Activated naive CD4-positive, alpha-beta T cell treated with anti-CD3 and anti-CD28 coated beads, Interleukin-2, amount 50 U/mL, for 72 hours (primary cell): ENCODE data around the gene MAN1A1. TPM values are rescaled to one million over a fixed set of nuclear protein-coding genes. Genes with fewer than 3 reads are reported as not detected.
A peak's percentile ranks its signal among the peaks of the same experiment; 100 is the strongest.

Experiments
- ATAC-seq, 2 donors: fragments of 150-1000 bp; cut with Tn5 transposase; 2 replicates each; pipeline ENCODE4 v1.10.0; 2021; ENCODE audit warnings: mild to moderate bottlenecking in 2 of 2, moderate library complexity in 2 of 2
- DNase-seq, 2 donors: peaks; one replicate each; pipeline ENCODE4 v3.0.0; 2021 to 2022; ENCODE audit warnings: low spot score in 2 of 2
- H3K27ac Mint-ChIP-seq, 2 donors: one replicate each; pipeline ENCODE4 v1.8.0; 2022; ENCODE audit warnings: mild to moderate bottlenecking in 2 of 2, mixed read lengths in 2 of 2
- H3K36me3 Mint-ChIP-seq, 2 donors: one replicate each; pipeline ENCODE4 v1.8.0; 2022; ENCODE audit warnings: mixed read lengths in 2 of 2
- H3K9me3 Mint-ChIP-seq, 2 donors: one replicate each; pipeline ENCODE4 v1.8.0; 2022; ENCODE audit warnings: mixed read lengths in 2 of 2
- total RNA-seq, 2 donors: library from RNA; stranded (reverse); gene quantifications; one replicate each; pipeline ENCODE4 v1.2.3, GENCODE V29; 2022

Gene MAN1A1
- total RNA-seq, 2 donors from 2014 or later: 18.6 to 25.9 TPM

- Mint-ChIP-seq H3K9me3 (no peaks in the 10 kb centered on the region), H3K27ac (peak overlapping the region in 1 of 2 donors; percentile 60), H3K36me3 (peaks cover 0 to 6% of the 10 kb centered on the region in 2 donors)
- ATAC-seq: peak; percentile 88 to 93
- DNase-seq: peak in 1 of 2 donors; percentile 26
Observed at GRCh38 chr6:119322715-119323350, 26.7 kb downstream of the MAN1A1 start.

- Mint-ChIP-seq H3K27ac (no peak overlapping the region), H3K9me3 (no peaks in the 10 kb centered on the region), H3K36me3 (peaks cover 0 to 11% of the 10 kb centered on the region in 2 donors)
- ATAC-seq (no peak), DNase-seq (no peak)
Observed at GRCh38 chr6:119322034-119322433, 27.5 kb downstream of the MAN1A1 start.

DNA sequence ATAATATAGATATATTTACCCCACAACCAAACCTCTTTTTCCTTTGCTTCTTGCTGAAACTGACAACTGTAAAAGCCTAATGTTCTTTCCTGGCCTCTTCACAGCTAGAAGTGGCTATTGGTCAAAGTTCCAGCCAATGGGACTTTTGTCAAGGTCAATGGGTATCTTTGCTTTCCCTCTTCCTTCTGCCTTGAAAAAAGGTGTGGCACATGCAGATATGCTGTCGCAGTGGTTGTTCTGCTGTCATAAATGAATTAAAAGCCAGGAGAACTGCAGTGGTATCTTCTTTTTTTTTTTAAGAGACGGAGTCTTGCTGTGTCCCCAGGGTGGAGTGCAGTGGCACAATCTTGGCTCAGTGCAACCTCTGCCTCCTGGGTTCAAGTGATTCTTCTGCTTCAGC, 29.9 kb downstream of the MAN1A1 start:
- ATAC-seq: no peak
- DNase-seq: no peak
- Mint-ChIP-seq H3K9me3 (no peaks in the 10 kb centered on the region), H3K27ac (no peak overlapping the region), H3K36me3 (peaks cover 0 to 6% of the 10 kb centered on the region in 2 donors)

DNA sequence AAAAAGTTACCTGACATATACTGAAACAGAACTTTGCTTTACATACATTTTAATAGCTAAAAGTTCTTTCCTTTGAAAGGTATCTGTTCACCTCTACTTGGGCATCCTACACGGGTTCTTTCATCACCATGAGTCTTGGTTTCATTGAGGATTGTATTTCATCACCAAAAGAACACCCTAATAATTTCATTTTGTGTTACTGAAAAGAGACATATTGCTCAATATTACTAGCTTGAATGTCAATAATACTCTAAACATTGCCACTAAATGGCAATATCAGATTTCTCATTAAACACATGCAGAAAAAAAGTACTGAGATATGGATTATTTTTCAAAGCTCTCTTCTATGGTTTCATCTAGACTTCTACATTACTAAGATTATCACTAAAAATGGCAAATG, 30.8 kb downstream of the MAN1A1 start:
- peaks cover 0 to 6% of the 10 kb centered on the region in 2 donors for H3K36me3 Mint-ChIP-seq
- no peak for ATAC-seq
- no peak overlapping the region for H3K27ac Mint-ChIP-seq
- no peaks in the 10 kb centered on the region for H3K9me3 Mint-ChIP-seq
- DNase-seq: no peak

- H3K9me3 Mint-ChIP-seq: no peaks in the 10 kb centered on the region
- no peak overlapping the region for H3K27ac Mint-ChIP-seq
- DNase-seq (no peak), ATAC-seq (no peak)
- H3K36me3 Mint-ChIP-seq: peaks cover 0 to 6% of the 10 kb centered on the region in 2 donors
Observed at GRCh38 chr6:119318176-119318575, 31.4 kb downstream of the MAN1A1 start.

DNA sequence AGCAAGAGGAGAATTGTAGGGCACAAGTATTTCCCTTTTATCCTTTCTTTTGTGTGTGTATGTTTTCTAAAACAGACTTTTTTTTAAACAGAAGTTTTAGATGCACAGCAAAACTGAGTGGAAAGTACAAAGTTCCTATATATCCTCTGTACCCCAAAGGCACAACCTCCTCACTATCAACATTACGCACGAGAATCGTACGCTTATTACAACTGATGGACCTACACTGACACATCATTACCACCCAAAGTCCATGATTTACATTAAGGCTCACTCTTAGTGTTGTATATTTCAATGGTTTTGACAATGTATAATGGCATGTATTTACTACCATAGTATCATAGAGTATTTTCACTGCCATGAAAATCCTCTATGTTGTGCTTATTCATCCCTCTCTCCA, 32.6 kb downstream of the MAN1A1 start:
- no peak for DNase-seq
- no peaks in the 10 kb centered on the region for H3K9me3 Mint-ChIP-seq
- peaks cover 0 to 10% of the 10 kb centered on the region in 2 donors for H3K36me3 Mint-ChIP-seq
- no peak for ATAC-seq
- no peak overlapping the region for H3K27ac Mint-ChIP-seq

- no peaks in the 10 kb centered on the region for H3K9me3 Mint-ChIP-seq
- DNase-seq: no peak
- peak overlapping the region; percentile 88 to 89 for H3K27ac Mint-ChIP-seq
Observed at GRCh38 chr6:119314885-119315272, 34.7 kb downstream of the MAN1A1 start.

DNA sequence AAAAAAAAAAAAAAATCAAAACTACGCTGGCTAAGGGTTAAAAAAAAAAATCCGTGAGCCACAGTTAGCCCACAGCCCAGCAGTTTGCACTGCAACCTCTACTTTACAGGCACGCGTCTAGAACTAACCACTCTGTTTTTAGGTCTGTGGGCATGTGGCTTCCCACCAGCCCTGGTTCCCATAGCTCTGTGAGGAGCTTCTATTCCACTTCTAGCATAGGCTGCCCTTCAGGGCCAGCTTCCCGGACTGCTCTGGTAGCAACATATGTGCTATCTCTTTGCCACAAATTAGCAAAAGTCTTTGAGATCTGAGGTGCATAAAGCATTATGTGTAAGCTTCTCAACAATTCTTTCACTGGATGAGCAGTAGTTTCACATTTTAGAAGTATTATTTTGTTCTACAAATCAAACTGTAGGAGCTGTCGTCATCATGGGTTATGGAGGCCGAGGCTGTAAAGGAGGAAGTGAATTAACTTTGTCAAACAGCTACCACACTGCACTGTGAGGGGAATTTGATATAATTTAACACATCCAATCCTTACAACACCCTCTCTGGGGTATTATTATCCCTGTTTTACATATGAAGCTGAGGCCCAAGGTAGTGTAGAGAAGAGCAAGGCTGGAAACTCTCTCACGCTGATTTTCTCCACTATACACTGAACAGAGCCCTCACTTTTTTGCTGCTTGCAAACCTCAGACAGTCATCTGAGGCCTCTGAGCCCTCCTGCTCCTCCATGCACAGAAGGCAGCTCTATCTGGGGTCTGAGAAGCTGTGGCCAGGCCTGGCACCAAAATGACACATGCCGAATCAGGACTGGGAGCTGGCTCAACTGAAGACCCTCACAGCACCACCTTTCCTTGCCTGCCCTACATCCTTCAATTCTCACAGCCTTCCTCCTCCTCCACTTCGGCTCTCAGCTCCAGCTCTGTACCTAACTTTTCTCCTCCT, 35.4 kb downstream of the MAN1A1 start:
- H3K27ac Mint-ChIP-seq: peak overlapping the region; percentile 88 to 89
- ATAC-seq: peak; percentile 62 to 75
- peak; percentile 25 to 58 for DNase-seq
- H3K36me3 Mint-ChIP-seq: peaks cover 0 to 12% of the 10 kb centered on the region in 2 donors
- H3K9me3 Mint-ChIP-seq: no peaks in the 10 kb centered on the region

More at GRCh38 chr6:119314885-119315272, 34.7 kb downstream of the MAN1A1 start:
- ATAC-seq: peak in 1 of 2 donors; percentile 42
- H3K36me3 Mint-ChIP-seq: peaks cover 0 to 12% of the 10 kb centered on the region in 2 donors

GRCh38 chr6:119312875-119313338, 36.7 kb downstream of the MAN1A1 start:
- DNase-seq (peak in 1 of 2 donors; percentile 61), ATAC-seq (peak; percentile 55 to 72)
- H3K27ac Mint-ChIP-seq: peak overlapping the region; percentile 67 to 88
- H3K9me3 Mint-ChIP-seq: no peaks in the 10 kb centered on the region
- peaks cover 0 to 12% of the 10 kb centered on the region in 2 donors for H3K36me3 Mint-ChIP-seq

DNA sequence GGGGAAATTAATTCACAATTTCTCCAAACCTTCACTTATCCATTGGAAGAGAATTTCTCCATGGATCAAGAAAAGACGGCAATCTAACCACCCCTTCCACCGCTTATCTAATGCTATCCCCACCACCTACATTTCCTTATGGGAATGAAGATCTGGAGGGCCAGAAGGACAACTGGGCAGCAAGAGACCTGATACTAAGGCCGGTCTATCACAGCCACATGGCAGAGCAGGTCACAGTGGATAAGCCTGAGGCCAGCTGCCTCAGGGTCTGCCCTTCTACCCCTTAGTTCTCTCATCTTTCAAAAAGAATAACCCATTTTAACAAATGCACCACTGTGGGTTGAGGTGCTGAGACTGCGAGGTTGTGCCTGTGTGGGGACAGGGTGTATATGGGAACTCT, 37.1 kb downstream of the MAN1A1 start:
- H3K27ac Mint-ChIP-seq: peak overlapping the region in 1 of 2 donors; percentile 88
- no peak for ATAC-seq
- no peak for DNase-seq
- H3K36me3 Mint-ChIP-seq: peaks cover 0 to 11% of the 10 kb centered on the region in 2 donors
- H3K9me3 Mint-ChIP-seq: no peaks in the 10 kb centered on the region

- Mint-ChIP-seq H3K36me3 (peaks cover 0 to 6% of the 10 kb centered on the region in 2 donors), H3K9me3 (no peaks in the 10 kb centered on the region), H3K27ac (peak overlapping the region in 1 of 2 donors; percentile 88)
- ATAC-seq (no peak), DNase-seq (no peak)
Observed at GRCh38 chr6:119311514-119312142, 37.9 kb downstream of the MAN1A1 start.

DNA sequence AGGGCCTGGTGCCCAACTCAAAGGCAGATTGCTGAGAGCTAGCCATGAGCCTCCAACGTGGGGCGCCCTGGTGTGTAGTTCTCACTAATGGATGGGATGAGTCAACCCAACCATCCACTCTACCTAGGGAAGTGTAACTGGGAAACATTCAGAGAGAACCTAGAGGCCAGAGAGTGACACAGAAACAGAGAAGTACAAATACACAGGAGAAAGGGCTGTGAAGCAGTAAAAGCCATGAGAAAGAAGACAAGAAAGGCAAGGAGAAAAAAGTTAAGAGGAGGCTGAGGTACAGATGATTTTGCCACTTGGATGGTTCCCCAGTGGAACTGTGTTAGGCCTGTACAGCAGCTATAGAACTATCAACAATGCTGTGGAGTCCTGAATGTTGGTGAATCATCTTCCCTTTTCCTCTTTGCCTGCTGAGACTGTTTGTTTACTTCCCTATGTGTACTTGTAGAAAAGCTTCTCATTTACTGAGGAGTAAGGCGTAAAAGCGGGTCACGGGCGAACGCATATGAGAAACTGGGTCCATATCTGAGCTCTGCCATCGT, 39.0 kb downstream of the MAN1A1 start:
- Mint-ChIP-seq H3K27ac (no peak overlapping the region), H3K36me3 (peaks cover 0 to 6% of the 10 kb centered on the region in 2 donors), H3K9me3 (no peaks in the 10 kb centered on the region)
- ATAC-seq: no peak
- DNase-seq: no peak

DNA sequence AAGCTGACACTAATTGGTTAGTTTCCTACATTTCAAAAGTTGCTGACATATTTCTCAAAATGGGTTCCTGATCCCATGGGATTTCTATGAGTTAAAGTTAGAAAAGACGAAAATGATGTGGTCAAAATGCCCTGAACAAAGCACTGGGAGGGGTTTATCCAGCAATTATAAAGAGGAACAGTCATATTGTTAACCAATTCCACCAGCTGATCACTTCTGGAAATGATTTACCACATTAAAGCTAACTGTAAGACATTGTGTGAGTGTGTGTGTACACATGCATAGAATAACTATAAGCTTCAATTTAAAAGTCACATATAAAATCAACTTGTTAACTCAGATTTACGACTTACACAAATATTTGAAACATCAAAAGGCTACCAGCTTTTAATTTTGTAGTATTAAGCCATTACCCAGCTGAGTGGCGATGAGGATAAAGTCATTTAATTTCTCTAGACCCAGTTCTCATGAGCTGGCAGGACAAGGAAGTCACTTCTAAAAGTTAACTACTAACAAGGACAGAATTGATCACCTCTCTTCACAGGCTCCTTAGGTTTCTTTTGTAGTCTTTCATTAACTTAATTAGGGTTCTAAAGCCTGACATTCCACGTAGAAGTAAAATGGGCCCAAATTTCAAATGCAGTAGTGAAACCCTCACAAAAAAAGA, 40.4 kb downstream of the MAN1A1 start:
- no peak for ATAC-seq
- H3K27ac Mint-ChIP-seq: no peak overlapping the region
- no peaks in the 10 kb centered on the region for H3K9me3 Mint-ChIP-seq
- H3K36me3 Mint-ChIP-seq: peaks cover 0 to 6% of the 10 kb centered on the region in 2 donors
- DNase-seq: no peak

DNA sequence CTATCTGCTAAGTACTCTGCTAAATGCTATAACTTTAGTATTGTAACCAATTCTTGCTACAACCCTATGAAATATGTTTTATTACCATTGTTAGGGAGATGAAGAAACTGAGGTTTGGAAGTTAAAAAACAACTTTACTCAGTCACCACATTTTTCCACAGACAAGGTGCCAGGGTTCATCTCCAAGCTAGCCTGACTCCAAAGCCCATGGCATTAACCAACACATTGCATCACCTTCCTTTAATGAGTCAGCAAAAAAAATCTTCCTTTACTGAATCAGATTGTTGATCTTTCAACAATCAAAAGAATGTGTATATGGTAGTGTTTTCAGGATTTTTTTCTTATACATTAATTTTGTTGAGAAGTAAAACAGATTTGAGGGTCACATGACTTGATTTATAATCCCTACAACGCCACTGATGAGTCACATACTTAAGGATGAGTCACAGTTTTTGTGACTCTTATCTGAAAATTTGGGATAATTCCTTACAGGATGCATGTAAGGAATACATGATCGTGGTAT, 41.5 kb downstream of the MAN1A1 start:
- Mint-ChIP-seq H3K27ac (no peak overlapping the region), H3K9me3 (no peaks in the 10 kb centered on the region), H3K36me3 (peaks cover 0 to 6% of the 10 kb centered on the region in 2 donors)
- peak in 1 of 2 donors; percentile 22 for ATAC-seq
- no peak for DNase-seq

DNA sequence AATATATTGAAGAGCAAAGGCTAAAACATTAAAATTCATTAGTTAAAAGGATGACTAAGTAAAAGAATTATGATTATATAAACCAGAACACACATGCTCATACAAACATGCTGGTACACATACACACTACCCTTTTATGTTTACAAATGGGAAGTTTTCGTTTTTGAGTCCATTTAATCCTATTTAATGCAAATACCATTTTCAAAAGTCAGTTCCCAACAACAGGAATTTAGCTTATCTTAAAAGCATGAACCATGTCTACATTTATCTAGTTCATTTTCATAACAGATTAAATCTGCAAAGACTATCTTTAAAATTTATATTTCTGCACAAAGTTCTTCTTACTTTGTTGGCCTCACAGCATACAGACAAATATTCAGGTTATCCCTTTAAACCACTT, 42.5 kb downstream of the MAN1A1 start:
- DNase-seq (no peak), ATAC-seq (no peak)
- Mint-ChIP-seq H3K27ac (no peak overlapping the region), H3K36me3 (peaks cover 0 to 7% of the 10 kb centered on the region in 2 donors), H3K9me3 (no peaks in the 10 kb centered on the region)
